Right lobe of liver (tissue), 4 donors: ENCODE results near the gene SNRPA.

ENCODE experiments used
- POLR2A ChIP-seq: fragments of 450-650 bp; IDR thresholded peaks from one replicate; pipeline ENCODE4 v1.6.1; 2017; ENCODE audit warnings: antibody characterized with exemption, mild to moderate bottlenecking
- TF ChIP-seq, protein P1 (sequence below), 4 donors: fragments of 200-600 bp in 3 of 4; fragments of 450-650 bp in 1 of 4; IDR thresholded peaks; one replicate each; pipeline versions ENCODE4 v1.5.1 to v1.8.0; 2016 to 2022; ENCODE audit warnings: antibody characterized with exemption in 4 of 4, mild to moderate bottlenecking in 2 of 4
- donor health status: DM: no; HTN: no; CAD: no.
- donor health status: DM: no; HTN: no; CAD: no.
- donor health status: DM: no; HTN: yes; CAD: no.

DNA sequence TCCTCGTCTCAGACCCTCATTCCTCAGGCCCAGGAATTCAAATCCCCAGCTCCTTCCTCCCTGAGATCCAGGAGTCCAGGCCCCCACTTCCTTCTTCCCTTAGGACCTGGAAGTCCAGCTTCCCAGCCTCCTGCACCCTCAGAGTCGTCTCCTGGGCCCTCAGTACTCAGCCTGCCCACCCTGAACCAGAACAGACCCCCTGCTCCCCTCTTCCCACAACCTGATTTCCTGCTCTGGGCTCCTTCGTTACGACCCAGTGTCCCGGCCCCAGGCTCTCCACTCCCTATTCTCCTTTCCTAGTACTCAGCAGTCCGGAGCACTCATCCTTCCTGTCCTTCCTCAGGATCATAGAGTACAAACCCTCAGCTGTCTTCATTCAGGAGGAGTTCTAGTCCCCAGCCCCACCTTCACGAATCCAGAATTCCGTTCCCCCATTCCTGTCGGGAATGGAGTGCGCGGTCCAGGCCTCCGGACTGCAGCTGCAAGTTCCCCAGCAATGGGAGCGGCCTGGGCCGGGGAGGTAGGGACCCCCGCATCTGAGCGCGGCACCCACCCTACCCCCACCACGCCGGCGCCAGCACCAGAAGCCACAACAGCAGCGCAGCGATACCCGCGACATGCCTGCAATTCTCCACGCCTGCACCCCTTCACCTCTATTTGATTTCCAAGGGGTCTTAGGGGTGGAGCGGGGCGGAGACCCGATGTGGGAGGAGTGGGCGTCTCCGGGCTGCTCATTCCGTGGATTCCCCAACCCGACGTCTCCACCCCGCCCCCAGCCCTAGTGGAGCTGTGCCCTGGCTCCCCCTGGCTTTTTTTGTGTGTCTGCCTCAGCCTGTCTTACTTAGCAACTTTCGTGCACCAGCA, 60.7 kb downstream of the SNRPA start:
- TF ChIP-seq POLR2A, result no peak
- TF ChIP-seq, protein P1, sequence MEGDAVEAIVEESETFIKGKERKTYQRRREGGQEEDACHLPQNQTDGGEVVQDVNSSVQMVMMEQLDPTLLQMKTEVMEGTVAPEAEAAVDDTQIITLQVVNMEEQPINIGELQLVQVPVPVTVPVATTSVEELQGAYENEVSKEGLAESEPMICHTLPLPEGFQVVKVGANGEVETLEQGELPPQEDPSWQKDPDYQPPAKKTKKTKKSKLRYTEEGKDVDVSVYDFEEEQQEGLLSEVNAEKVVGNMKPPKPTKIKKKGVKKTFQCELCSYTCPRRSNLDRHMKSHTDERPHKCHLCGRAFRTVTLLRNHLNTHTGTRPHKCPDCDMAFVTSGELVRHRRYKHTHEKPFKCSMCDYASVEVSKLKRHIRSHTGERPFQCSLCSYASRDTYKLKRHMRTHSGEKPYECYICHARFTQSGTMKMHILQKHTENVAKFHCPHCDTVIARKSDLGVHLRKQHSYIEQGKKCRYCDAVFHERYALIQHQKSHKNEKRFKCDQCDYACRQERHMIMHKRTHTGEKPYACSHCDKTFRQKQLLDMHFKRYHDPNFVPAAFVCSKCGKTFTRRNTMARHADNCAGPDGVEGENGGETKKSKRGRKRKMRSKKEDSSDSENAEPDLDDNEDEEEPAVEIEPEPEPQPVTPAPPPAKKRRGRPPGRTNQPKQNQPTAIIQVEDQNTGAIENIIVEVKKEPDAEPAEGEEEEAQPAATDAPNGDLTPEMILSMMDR (IDR thresholded peaks at IDR 0.05), result no peak
